GM12801 (cell line): ENCODE measurements around the gene KCNK4.

Experiments used
- TF ChIP-seq, protein P1 (sequence below): IDR thresholded peaks from one replicate; pipeline ENCODE4 v1.5.1; 2011; ENCODE audit warnings: control low read depth; ENCODE audit not compliant: insufficient read length; ENCODE audit errors: extremely low read depth

Gene KCNK4

DNA sequence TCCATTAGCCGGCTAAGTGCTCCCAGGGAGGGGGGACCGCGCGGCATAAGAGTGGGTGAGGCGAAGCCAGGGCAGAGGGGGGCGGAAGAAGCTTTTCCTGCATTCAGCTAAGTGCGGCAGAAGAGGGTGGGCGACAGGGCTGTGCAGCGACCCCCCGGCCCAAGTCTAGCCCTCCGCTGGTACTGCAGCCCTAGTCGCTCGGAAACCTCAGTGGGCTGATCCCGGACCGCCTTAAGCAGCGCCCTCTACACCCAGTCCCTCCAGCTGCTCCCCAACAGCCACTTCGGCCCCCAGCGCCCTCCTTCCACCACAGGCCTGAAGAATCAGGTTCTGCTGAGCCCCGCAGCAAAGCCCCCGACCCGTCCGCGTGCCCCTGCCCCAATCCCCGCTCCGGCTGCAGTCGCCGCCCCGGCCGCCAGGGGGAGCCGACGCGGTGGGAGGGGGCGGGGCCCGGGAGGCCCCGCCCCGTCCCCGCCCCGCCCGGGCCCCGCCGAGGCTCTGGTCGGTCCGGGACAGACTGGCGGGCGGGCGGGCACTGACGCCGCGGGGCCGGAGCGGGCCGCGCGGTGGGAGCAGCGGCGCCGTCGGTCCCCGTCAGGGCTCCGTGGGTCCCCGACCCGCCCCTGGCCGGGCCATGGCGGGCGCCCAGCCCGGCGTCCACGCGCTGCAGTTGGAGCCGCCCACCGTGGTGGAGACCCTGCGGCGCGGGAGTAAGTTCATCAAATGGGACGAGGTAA lies 39.9 kb upstream of the KCNK4 start, which contains the start of gene PLCB3:
TSS of gene PLCB3 (plus strand) at position 515 of the 737 bp plus-strand sequence. CDS start at position 635, 120 bp downstream.
- TF ChIP-seq, protein P1, sequence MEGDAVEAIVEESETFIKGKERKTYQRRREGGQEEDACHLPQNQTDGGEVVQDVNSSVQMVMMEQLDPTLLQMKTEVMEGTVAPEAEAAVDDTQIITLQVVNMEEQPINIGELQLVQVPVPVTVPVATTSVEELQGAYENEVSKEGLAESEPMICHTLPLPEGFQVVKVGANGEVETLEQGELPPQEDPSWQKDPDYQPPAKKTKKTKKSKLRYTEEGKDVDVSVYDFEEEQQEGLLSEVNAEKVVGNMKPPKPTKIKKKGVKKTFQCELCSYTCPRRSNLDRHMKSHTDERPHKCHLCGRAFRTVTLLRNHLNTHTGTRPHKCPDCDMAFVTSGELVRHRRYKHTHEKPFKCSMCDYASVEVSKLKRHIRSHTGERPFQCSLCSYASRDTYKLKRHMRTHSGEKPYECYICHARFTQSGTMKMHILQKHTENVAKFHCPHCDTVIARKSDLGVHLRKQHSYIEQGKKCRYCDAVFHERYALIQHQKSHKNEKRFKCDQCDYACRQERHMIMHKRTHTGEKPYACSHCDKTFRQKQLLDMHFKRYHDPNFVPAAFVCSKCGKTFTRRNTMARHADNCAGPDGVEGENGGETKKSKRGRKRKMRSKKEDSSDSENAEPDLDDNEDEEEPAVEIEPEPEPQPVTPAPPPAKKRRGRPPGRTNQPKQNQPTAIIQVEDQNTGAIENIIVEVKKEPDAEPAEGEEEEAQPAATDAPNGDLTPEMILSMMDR: no peak

DNA sequence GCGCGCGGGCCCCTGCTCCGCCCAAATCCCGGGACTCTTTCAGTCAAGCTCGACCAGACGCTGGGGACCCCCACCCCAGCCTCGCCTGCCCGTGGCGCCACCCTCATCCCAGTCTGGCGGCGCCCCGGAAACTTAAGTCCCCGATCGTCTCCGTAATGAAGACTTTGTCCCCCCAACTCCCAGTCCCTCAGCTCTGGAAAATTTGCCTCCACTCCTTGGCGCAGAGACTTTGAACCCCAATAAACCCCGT lies 39.4 kb upstream of the KCNK4 start:
- TF ChIP-seq, protein P1: no peak

DNA sequence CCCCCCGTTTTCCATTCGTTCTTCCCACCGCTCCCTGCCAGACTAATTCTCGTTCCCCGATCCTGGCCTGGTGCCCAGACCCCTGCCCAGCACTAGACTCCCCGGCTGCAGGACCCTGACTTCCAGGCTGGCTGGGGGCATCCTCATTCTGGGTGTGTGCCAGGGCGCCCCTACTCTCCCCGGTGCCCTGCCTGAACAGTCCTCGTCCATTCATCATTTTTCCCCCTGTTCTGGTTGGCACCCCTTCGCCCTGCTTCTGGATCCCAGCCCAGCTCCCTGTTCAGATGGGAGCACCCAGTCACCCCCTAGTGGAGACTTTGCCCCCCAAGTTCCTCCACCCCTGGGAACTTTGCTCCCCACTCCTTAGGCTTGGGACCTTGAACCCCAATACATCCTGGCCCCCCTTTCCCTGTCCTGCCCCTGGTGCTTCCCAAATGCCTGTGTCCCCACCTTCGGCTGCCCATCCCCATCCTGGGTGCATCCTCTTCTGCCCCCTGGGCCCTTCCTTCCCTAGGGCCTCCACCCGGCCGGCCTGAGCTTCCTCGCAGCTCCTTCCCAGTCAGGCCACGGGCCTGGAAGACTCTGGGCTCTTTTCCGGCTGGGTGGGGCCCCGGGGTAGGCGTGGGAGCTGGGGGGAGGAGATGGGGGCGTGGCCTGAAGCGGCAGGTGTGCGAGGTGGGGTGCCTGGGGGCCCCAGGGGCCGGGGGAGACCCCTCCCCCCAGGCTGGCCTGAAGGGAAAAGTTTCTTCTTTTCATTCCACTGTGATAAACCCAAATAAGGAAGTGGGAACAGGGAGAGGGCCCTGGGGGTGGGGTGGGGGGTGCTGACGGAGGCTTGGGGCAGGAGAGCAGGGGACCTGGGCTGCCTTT lies 38.9 kb upstream of the KCNK4 start:
- TF ChIP-seq, protein P1: no peak

DNA sequence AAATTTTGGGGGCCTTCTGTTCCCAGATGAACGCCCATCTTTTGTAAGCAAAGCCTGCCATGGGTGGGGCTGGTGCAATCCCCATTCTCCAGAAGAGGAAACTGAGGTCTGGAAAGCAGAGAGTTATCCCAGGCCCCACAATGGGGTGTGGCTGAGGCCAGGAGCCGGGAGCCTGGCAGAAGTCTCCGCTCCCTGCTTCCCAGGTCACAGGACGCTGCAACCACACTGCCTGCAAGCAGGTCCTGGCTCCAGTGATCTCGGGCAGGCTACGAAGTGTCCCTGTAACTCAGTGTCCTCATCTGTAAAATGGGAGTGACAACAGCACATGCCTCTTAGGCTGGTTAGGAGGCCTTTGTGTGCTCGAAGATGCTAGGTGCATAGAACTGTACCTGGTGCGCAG lies 38.1 kb upstream of the KCNK4 start:
- TF ChIP-seq, protein P1: no peak

DNA sequence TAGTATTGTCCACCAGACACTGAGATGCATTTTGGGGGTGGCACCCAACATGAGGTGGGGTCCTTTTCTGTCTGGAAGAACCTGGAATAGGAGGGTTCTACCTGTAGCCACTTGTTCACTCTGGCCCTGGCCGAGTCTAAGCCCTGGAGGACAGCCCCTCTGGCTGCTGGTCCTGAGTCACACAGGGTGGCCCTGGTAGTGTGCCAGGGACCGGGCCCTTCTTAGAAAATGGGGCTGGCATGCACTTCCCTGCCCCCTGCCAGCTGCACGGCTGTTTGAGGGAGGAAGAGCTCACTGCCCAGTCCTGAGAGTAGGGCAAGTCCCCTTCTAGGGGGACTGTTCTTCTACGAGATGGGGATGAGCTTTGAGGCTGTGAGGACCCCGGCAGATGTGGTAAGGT lies 37.6 kb upstream of the KCNK4 start:
- TF ChIP-seq, protein P1: no peak

DNA sequence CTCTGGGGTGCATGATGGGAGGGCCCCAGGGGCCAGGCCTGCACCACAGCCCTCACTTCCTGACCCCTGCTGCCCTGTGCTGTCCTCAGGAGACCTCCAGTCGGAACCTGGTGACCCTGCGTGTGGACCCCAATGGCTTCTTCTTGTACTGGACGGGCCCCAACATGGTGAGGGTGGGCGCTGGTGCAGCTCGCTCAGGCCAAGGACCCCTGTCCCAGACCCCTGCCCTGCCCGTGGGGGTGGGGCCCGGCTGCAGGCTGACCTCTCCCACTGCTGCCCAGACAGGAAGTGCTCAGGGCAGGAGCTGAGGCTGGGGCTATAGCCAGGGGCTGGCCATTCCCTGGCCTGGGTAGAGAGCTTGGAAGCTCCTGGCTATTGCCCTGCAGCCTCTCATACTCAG lies 36.8 kb upstream of the KCNK4 start:
- TF ChIP-seq, protein P1: no peak
